Measurements from ENCODE around the gene CCDC12.

The CCDC12 gene

DNA sequence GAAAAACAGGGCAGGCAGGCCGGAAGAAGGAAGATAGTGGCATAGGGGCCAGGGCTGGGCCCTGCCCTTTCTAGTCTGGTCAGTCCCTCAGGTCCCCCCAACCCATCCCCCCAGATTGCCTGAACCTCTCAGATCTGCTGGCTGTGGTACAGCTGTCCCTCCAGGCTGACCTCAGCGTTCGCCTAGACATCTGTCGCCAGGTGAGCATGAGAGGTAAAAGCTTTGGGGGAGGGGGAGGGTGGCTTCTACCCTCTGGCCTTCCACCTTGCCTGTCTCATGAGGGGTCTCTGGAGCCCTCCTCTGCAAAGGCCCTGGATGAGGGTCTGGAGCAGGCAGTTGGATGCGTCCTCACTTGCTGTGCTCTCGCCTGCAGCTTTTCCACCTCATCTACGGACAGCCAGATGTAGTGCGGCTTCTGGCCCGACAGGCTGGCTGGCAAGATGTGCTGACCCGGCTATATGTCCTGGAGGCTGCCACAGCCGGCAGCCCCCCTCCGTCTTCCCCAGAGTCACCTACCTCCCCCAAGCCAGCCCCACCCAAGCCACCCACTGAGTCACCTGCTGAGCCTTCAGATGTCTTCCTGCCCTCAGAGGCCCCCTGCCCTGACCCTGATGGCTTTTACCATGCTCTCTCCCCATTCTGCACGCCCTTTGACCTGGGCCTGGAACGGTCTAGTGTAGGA, 23.1 kb upstream of the CCDC12 start:
- Histone ChIP-seq H3K9me3 (ENCODE audit: insufficient read depth, low read length) (no peaks in the 10 kb centered on the region), H3K4me2 (ENCODE audit: low read depth, low read length, poor library complexity, severe bottlenecking) (no peak overlapping the region)

DNA sequence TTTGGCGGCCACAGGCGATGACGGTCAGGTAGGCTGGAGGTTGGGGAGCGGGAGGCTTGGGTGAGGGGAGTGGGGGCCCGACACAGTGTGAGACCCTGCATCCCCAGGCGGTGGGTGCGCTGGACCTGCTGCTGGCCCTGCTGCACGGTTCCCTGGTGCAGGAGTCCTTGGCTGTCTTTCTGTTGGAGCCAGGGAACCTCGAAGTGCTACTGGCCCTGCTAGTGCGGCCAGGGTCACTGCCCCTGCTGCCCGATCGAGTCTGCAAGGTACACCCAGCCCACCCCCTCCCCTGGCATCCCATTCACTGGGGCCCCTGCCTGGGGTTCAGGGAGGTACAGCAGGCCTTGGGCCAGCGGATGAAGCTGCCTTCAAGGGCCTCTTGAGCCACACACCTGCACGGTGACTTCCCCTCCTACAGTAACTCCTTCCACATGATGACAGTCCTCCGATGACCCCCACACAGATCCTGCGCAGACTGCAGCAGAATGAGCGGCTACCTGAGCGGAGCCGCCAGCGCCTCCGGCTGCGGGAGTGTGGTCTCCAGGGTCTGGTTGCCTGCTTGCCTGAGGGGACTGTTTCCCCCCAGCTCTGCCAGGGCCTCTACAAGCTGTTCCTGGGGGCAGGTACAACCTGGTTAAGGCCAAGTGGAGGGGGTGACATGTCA, 22.4 kb upstream of the CCDC12 start:
- Histone ChIP-seq H3F3A (ENCODE audit: insufficient read depth) (no peaks in the 10 kb centered on the region), H4K20me1 (ENCODE audit: low read depth, low read length) (no peaks in the 10 kb centered on the region), H3K27me3 (ENCODE audit: low read length) (no peaks in the 10 kb centered on the region), H3K9me2 (replicated peaks; ENCODE audit: insufficient read depth, low read length) (no peaks in the 10 kb centered on the region), H3K36me3 (ENCODE audit: low read length) (no peaks in the 10 kb centered on the region), H3K27ac (ENCODE audit: low read depth, low read length) (no peak overlapping the region), H3K4me3 (ENCODE audit: insufficient read depth, low read length, poor library complexity, severe bottlenecking) (no peak overlapping the region), H3K9ac (ENCODE audit: low read length) (no peak overlapping the region), H3K79me2 (ENCODE audit: insufficient read depth, low read length) (no peaks in the 10 kb centered on the region), H2AFZ (ENCODE audit: low read depth, low read length, severe bottlenecking) (no peak overlapping the region), H3K4me2 (ENCODE audit: low read depth, low read length, poor library complexity, severe bottlenecking) (no peak overlapping the region), H3K9me3 (ENCODE audit: insufficient read depth, low read length) (no peaks in the 10 kb centered on the region)
- no peak for TF ChIP-seq EZH2phosphoT487 (conservative IDR thresholded peaks at IDR 0.05; ENCODE audit: low read length)
- TF ChIP-seq, protein P1, sequence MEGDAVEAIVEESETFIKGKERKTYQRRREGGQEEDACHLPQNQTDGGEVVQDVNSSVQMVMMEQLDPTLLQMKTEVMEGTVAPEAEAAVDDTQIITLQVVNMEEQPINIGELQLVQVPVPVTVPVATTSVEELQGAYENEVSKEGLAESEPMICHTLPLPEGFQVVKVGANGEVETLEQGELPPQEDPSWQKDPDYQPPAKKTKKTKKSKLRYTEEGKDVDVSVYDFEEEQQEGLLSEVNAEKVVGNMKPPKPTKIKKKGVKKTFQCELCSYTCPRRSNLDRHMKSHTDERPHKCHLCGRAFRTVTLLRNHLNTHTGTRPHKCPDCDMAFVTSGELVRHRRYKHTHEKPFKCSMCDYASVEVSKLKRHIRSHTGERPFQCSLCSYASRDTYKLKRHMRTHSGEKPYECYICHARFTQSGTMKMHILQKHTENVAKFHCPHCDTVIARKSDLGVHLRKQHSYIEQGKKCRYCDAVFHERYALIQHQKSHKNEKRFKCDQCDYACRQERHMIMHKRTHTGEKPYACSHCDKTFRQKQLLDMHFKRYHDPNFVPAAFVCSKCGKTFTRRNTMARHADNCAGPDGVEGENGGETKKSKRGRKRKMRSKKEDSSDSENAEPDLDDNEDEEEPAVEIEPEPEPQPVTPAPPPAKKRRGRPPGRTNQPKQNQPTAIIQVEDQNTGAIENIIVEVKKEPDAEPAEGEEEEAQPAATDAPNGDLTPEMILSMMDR (IDR thresholded peaks at IDR 0.05; ENCODE audit: insufficient read depth, low read length, poor library complexity, severe bottlenecking), result no peak

More for the DNA sequence above, 23.1 kb upstream of the CCDC12 start:
- Histone ChIP-seq H3F3A (ENCODE audit: insufficient read depth) (no peaks in the 10 kb centered on the region), H2AFZ (ENCODE audit: low read depth, low read length, severe bottlenecking) (no peak overlapping the region), H4K20me1 (ENCODE audit: low read depth, low read length) (no peaks in the 10 kb centered on the region), H3K4me3 (ENCODE audit: insufficient read depth, low read length, poor library complexity, severe bottlenecking) (no peak overlapping the region), H3K27ac (ENCODE audit: low read depth, low read length) (no peak overlapping the region), H3K36me3 (ENCODE audit: low read length) (no peaks in the 10 kb centered on the region), H3K9ac (ENCODE audit: low read length) (no peak overlapping the region), H3K9me2 (replicated peaks; ENCODE audit: insufficient read depth, low read length) (no peaks in the 10 kb centered on the region), H3K27me3 (ENCODE audit: low read length) (no peaks in the 10 kb centered on the region), H3K79me2 (ENCODE audit: insufficient read depth, low read length) (no peaks in the 10 kb centered on the region)
- TF ChIP-seq EZH2phosphoT487 (conservative IDR thresholded peaks at IDR 0.05; ENCODE audit: low read length), result no peak
- TF ChIP-seq, protein P1 (IDR thresholded peaks at IDR 0.05; ENCODE audit: insufficient read depth, low read length, poor library complexity, severe bottlenecking), result no peak

DNA sequence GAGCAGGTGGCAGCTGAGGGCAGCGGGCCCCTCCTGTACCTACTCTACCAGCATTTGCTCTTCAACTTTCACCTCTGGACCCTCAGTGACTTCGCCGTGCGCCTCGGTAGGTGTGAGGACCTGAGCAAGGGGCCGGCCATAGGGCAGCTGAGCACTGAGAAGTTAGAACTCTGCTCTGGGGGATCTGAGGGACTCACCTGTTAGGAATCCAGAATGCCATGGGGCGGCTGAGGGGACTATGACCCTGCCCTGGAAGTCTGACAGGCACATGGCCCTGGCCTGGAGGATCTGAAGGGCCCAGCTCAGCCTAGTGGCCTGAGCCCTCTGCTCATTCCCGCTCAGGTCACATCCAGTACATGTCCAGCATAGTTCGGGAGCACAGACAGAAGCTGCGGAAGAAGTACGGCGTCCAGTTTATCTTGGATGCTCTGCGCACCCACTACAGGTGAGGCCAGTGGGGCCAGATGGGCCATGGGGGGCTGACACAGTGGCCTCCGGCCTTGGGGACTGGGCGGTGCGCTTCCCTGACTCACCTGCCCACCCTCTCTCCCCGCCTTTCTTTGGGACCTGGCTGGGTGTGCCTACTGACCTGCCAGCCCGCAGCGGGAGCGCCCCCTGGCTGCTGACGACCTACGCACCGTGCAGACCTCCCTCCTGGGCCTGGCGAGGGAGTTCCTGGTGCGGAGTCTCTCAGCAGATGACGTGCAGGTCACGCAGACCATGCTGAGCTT, 21.7 kb upstream of the CCDC12 start:
- H3F3A ChIP-seq (ENCODE audit: insufficient read depth), result no peaks in the 10 kb centered on the region
- H2AFZ ChIP-seq (ENCODE audit: low read depth, low read length, severe bottlenecking), result no peak overlapping the region
- H3K27ac ChIP-seq (ENCODE audit: low read depth, low read length), result no peak overlapping the region
- no peaks in the 10 kb centered on the region for H3K27me3 ChIP-seq (ENCODE audit: low read length)
- no peaks in the 10 kb centered on the region for H3K36me3 ChIP-seq (ENCODE audit: low read length)
- no peak for TF ChIP-seq EZH2phosphoT487 (conservative IDR thresholded peaks at IDR 0.05; ENCODE audit: low read length)
- TF ChIP-seq, protein P1 (IDR thresholded peaks at IDR 0.05; ENCODE audit: insufficient read depth, low read length, poor library complexity, severe bottlenecking), result peak; percentile 82
- no peaks in the 10 kb centered on the region for H4K20me1 ChIP-seq (ENCODE audit: low read depth, low read length)
- H3K9me2 ChIP-seq (replicated peaks; ENCODE audit: insufficient read depth, low read length), result no peaks in the 10 kb centered on the region
- H3K9ac ChIP-seq (ENCODE audit: low read length), result no peak overlapping the region
- H3K4me3 ChIP-seq (ENCODE audit: insufficient read depth, low read length, poor library complexity, severe bottlenecking), result no peak overlapping the region
- no peak overlapping the region for H3K4me2 ChIP-seq (ENCODE audit: low read depth, low read length, poor library complexity, severe bottlenecking)
- H3K9me3 ChIP-seq (ENCODE audit: insufficient read depth, low read length), result no peaks in the 10 kb centered on the region
- no peaks in the 10 kb centered on the region for H3K79me2 ChIP-seq (ENCODE audit: insufficient read depth, low read length)

Data from SU-DHL-6 (cell line).